ENCODE results near the gene GRIN3A.

DNA sequence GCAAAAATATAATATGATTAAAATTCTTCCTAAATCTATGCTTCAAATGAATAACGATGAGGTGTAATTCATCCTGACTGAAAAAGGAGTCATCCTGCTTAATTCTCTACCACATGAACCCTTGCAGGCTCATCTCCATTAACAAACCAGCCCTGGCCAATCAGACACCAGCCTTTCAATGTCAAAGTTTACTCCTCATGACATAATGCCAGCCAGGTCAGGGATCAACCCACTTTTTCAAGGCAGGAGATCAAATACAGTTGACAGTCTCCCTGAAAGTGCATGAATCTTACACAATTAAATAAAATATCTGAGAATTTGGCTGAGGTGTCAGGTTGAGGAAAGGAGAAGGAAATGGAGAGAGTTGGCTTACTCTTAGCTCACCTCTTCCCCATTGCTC lies 7.0 kb downstream of the GRIN3A start:
- TF ChIP-seq, protein P1, sequence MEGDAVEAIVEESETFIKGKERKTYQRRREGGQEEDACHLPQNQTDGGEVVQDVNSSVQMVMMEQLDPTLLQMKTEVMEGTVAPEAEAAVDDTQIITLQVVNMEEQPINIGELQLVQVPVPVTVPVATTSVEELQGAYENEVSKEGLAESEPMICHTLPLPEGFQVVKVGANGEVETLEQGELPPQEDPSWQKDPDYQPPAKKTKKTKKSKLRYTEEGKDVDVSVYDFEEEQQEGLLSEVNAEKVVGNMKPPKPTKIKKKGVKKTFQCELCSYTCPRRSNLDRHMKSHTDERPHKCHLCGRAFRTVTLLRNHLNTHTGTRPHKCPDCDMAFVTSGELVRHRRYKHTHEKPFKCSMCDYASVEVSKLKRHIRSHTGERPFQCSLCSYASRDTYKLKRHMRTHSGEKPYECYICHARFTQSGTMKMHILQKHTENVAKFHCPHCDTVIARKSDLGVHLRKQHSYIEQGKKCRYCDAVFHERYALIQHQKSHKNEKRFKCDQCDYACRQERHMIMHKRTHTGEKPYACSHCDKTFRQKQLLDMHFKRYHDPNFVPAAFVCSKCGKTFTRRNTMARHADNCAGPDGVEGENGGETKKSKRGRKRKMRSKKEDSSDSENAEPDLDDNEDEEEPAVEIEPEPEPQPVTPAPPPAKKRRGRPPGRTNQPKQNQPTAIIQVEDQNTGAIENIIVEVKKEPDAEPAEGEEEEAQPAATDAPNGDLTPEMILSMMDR (IDR thresholded peaks at IDR 0.05): no peak
- TF ChIP-seq POLR2A (IDR thresholded peaks at IDR 0.05): no peak

Measured in heart left ventricle (tissue), 13 donors.